GM18868 (cell line): ENCODE data around the gene MYO7A.

Experiments used
- ATAC-seq: cut with Tn5 transposase; IDR thresholded peaks from one replicate; pipeline ENCODE4 v1.9.1; 2021; ENCODE audit warnings: mild to moderate bottlenecking, moderate library complexity; ENCODE audit not compliant: unreplicated experiment

The MYO7A gene

GRCh38 chr11:77211594-77212251 lies 83.7 kb downstream of the MYO7A start:
- ATAC-seq: no peak

DNA sequence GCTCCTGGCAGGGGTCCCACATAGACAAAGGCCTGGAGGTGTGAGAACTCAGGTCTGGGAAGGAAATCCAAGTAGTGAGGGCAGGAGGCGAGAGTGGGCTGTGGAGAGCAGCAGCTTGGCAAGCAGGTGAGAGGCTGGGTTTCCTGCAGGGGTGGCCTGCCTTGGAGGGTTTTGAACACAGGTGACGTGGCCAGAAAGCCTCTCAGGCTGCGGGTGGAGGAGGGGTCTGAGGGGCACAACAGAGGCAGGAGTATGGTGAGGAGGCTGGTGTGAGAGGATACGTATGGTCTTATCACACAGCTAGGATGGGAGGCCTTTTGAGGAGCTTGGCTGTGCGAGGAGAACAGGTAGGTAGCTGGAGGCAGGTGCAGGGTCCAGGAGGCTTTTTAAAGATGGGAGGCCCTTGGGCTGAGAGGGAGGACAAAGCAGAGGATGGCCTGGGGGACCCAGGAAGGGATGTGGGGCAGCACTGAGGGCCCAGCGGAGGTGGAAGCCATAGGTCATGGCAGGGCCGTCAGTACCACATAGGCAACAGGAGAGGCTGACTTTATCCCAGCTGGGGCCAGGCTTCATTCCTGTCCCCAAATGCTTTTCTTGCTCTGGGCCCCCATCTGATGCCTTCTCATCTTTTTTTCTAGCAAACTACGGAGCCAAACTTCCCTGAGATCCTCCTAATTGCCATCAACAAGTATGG lies 84.4 kb downstream of the MYO7A start:
- ATAC-seq: no peak

- ATAC-seq: no peak
Observed at GRCh38 chr11:77213029-77213579, 85.1 kb downstream of the MYO7A start.

GRCh38 chr11:77213589-77214428 lies 85.8 kb downstream of the MYO7A start:
- no peak for ATAC-seq

- ATAC-seq: no peak
Observed at GRCh38 chr11:77214557-77214956, 86.5 kb downstream of the MYO7A start.

DNA sequence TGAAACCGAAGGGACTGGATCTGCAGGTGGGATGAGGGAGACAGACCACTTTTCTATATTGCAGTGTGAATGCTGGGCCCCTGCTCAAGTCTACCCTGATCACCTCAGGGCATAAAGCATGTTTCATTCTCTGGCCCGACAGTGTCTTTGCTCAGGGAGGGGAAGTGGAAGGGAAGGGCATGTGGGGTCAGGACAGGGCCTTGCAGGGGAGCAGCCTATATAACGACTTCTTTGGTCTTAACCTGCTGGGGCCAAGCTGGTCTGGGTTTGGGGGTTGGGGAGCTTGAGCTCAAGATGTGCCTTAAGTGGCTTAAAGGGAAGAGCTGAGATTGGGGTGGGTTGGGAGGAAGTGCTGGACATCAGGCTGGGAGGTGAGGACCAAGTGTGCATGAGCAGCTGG lies 87.1 kb downstream of the MYO7A start:
- ATAC-seq: no peak

DNA sequence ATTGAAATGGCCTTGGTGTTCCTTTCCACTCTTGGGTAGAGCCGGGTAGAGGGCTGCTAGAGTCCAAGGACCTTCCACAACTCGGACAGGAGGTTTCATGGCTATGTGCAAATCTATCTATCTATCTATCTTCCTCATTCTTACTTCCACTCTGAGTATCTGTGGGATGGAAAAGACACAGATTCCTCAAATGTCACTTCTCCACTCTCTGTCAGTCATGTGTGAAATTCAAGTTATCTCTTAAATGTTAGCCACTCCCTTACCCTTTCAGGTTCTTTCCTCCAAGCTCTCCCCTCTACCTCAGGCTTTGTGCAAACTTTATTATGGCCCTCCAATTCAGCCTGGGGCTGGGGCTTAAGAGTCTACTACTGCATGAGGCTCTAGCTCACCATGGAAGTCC lies 89.1 kb downstream of the MYO7A start:
- ATAC-seq: no peak

- ATAC-seq: no peak
Observed at GRCh38 chr11:77223797-77224196, 95.8 kb downstream of the MYO7A start.

- ATAC-seq: no peak
Observed at GRCh38 chr11:77230878-77231605, 103.0 kb downstream of the MYO7A start.

GRCh38 chr11:77231800-77232199 lies 103.8 kb downstream of the MYO7A start:
- ATAC-seq: no peak

DNA sequence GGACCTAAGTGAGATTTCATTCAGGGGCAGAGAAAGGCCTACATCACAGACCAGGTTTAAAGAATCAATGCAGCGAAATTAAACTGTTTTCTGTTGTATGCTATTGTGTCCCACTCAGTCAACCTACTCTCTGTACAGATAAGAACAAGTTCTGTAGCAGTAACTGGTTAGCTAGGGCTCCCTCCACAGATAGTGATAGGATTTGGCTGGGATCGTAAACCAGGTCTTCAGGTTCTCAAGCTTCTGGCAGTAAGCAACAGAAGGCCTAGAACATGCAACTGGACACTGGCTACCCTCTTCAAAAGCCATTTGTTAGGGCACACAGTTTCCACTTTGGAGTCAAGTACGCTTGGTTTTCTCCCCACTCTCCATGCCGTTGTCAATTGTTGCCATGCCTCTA lies 104.2 kb downstream of the MYO7A start:
- ATAC-seq: no peak

DNA sequence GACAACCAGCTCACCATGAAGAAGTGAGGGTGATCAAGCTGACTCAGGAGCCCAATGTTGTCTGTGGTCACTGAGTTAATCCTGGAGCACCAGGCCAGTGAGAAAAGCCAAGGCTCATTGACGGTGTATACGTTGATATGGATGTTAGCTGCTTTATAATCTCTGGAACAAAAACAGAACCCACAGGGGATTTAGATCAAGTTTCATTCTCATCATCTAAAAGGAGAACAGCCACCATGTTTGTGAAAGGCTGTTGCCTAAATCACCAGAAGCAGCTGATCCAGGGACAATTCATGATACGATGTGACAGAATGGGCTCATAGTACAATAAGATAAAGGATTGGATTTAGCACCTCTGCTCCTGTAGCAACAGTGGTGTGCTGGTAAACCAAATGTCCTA lies 105.0 kb downstream of the MYO7A start:
- no peak for ATAC-seq

GRCh38 chr11:77236901-77237300 lies 108.9 kb downstream of the MYO7A start:
- ATAC-seq: no peak

- no peak for ATAC-seq
Observed at GRCh38 chr11:77244277-77245027, 116.4 kb downstream of the MYO7A start.

DNA sequence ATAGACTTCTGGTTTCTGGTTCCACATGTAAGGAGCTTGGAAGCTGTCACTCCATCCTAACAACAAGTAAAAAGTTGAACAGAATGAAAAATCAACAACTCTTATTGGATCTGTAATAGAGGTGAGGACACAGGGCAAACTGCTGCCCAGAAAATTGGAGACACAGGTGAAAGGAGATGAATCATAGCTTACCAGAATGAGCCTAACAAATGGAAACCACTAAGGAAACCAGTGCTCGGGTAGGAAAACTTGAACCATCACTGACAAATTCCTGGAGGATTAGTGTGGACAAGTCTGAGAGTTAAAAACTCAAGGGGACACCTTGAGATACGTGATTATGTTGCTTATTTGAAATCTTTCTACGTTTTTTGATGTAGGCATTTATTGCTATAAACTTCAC lies 121.4 kb downstream of the MYO7A start:
- ATAC-seq: no peak

DNA sequence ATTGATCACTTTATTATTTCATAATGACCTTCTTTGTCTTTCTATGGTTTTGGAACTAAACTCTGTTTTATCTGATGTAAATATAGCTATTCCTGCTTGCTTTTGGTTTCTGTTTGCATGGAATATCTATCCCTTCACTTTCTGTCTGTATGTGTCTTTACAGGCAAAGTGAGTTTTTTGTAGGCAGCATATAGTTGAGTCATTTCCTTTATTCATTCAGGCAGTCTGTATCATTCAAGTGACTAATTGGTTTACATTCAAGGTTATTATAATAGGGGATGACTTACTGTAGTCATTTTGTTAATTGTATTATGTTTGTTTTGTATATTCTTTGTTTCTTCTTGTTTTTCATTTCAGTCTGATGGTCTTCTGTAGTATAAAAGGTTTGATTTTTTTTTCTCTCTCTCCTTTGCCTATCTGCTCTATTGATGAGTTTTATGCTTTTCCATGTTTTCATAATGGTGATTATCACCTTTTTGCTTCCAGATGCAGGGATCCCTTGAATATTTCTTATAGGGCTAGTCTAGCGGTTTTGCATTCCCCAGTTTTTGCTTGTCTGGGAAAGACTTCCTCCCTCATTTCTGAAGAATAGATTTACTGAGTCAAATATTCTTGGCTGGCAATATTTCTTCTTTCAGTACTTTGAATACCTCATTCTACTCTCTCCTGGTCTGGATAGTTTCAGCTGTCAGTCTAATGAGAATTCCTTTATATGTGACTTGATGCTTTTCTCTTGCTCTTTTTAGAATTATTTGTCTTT lies 123.0 kb downstream of the MYO7A start:
- ATAC-seq: no peak

GRCh38 chr11:77252555-77253270 lies 124.7 kb downstream of the MYO7A start:
- no peak for ATAC-seq

- no peak for ATAC-seq
Observed at GRCh38 chr11:77253690-77254089, 125.6 kb downstream of the MYO7A start.

DNA sequence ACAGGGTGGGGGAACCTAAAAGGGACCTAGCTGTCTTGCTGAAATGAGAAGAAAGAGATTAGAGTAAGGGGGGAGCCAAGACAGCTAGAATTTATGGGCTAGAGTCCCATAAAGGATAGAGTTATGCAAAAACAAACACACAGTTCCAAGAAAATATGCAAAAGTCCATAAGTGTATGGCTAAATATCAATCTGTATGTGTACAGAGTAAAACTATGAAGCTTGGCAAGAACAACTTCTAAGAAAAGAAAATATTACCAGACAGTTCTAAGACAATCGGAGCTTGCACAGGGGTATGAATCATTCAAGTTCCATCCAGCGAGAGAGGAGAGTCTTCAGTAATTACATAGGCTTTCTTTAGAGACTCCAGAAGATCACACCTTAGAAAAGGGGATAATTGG lies 131.6 kb downstream of the MYO7A start:
- no peak for ATAC-seq
